ENCODE results near the gene SPRR2B.
"Not testable (repeated sequence)": the region's sequence is repeated elsewhere in the genome, so short reads cannot be mapped to it uniquely, and the experiment has no call there.

The SPRR2B gene

GRCh38 chr1:153032677-153033308 lies 38.6 kb downstream of the SPRR2B start:
- no peak for DNase-seq

GRCh38 chr1:153032073-153032472 lies 39.3 kb downstream of the SPRR2B start:
- no peak for DNase-seq

- DNase-seq, result no peak
Observed at GRCh38 chr1:153030895-153031294, 40.5 kb downstream of the SPRR2B start, which contains the start of gene SPRR1B. Gene SPRR1B, plus strand, starts transcription at chr1:153031203. Its CDS starts 1,143 bp downstream, at chr1:153032346.

GRCh38 chr1:153028766-153029165 lies 42.6 kb downstream of the SPRR2B start:
- DNase-seq, result no peak

- DNase-seq, result no peak
Observed at GRCh38 chr1:153025797-153026196, 45.6 kb downstream of the SPRR2B start.

GRCh38 chr1:153024413-153024812 lies 47.0 kb downstream of the SPRR2B start:
- DNase-seq, result no peak

GRCh38 chr1:153023109-153023508 lies 48.3 kb downstream of the SPRR2B start:
- DNase-seq, result no peak

- not testable (repeated sequence) for DNase-seq
Observed at GRCh38 chr1:153022340-153022739, 49.1 kb downstream of the SPRR2B start.

- DNase-seq, result not testable (repeated sequence)
Observed at GRCh38 chr1:153021829-153022228, 49.6 kb downstream of the SPRR2B start.

Data from NCI-H1417 treated with DMSO at 0.1 percent for 48 hours (cell line).